ENCODE results near the gene ADCY6.
"Not testable (repeated sequence)": the region's sequence is repeated elsewhere in the genome, so short reads cannot be mapped to it uniquely, and the experiment has no call there.

Gene ADCY6

GRCh38 chr12:48750215-48750614, 38.7 kb downstream of the ADCY6 start:
- DNase-seq = no peak

GRCh38 chr12:48744251-48745008, 44.5 kb downstream of the ADCY6 start:
- no peak for DNase-seq

GRCh38 chr12:48739618-48740269, 49.1 kb downstream of the ADCY6 start:
- DNase-seq = no peak

- DNase-seq = no peak
Measured at GRCh38 chr12:48736456-48736855, 52.4 kb downstream of the ADCY6 start.

GRCh38 chr12:48728807-48729206, 60.1 kb downstream of the ADCY6 start:
- DNase-seq = no peak

GRCh38 chr12:48720737-48721136, 68.2 kb downstream of the ADCY6 start:
- not testable (repeated sequence) for DNase-seq

- not testable (repeated sequence) for DNase-seq
Measured at GRCh38 chr12:48720171-48720570, 68.7 kb downstream of the ADCY6 start.

GRCh38 chr12:48719002-48719401, 69.9 kb downstream of the ADCY6 start:
- not testable (repeated sequence) for DNase-seq

GRCh38 chr12:48717252-48717695, 71.6 kb downstream of the ADCY6 start:
- DNase-seq = no peak

GRCh38 chr12:48716493-48717251, 72.2 kb downstream of the ADCY6 start, which contains the start of gene CCNT1:
CCNT1 (minus strand) TSS chr12:48716707; CDS start chr12:48716675, 32 bp downstream.
- peak; percentile 98 for DNase-seq
